ENCODE data around the gene LGSN. TPM values are rescaled to one million over a fixed set of nuclear protein-coding genes. Genes with fewer than 3 reads are reported as not detected.
"Not testable (repeated sequence)": the region's sequence is repeated elsewhere in the genome, so short reads cannot be mapped to it uniquely, and the experiment has no call there.

Gene LGSN
- total and polyA plus RNA-seq, 2 of the 8 experiments (the other 6 are each of a cell fraction or from before 2014, with no cell fraction given), result 0.08 TPM; not detected in 1

DNA sequence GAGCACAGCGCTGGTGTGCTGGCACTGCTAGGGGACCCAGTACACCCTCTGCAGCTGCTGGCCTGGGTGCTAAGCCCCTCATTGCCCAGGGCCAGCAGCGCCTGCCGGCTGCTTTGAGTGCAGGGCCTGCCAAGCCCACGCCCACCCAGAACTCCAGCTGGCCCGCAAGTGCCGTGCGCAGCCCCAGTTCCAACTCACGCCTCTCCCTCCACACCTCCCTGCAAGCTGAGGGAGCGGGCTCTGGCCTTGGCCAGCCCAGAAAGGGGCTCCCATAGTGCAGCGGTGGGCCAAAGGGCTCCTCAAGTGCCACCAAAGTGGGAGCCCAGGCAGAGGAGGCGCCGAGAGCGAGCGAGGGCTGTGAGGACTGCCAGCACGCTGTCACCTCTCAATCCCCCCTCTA, 6.8 kb upstream of the LGSN start:
- not testable (repeated sequence) for H4K5ac ChIP-seq (ENCODE audit: insufficient read length, low read depth, low read length); H3K4ac ChIP-seq (replicated peaks; ENCODE audit: insufficient read length, low read depth, low read length); H3K79me1 ChIP-seq (ENCODE audit: low read depth, low read length); H3K27ac ChIP-seq (ENCODE audit: low read depth, low read length); H3K9ac ChIP-seq (replicated peaks in 1 of 4; ENCODE audit: extremely low read depth in 1 of 4, low read depth in 3 of 4, low read length in 3 of 4); H2BK20ac ChIP-seq (ENCODE audit: low read length); FAIRE-seq; H3K23me2 ChIP-seq (ENCODE audit: low read depth, low read length); H3K9me3 ChIP-seq (ENCODE audit: insufficient read depth in 2 of 2, low read depth in 1 of 2, low read length in 1 of 2); H3K23ac ChIP-seq (ENCODE audit: insufficient read length); H2BK12ac ChIP-seq (ENCODE audit: low read depth, low read length); H4K8ac ChIP-seq (ENCODE audit: extremely low read depth, insufficient read depth, low read length); DNase-seq (ENCODE audit: low read depth in 1 of 2, low spot score in 2 of 2); H3K4me2 ChIP-seq (ENCODE audit: insufficient read depth in 1 of 2, low read depth in 2 of 2, low read length in 2 of 2); H2BK120ac ChIP-seq (replicated peaks; ENCODE audit: low read depth, low read length); H4K91ac ChIP-seq (replicated peaks; ENCODE audit: insufficient read length, low read length); H4K20me1 ChIP-seq (replicated peaks in 1 of 2; ENCODE audit: control insufficient read depth in 1 of 2, insufficient read depth in 2 of 2, low read length in 2 of 2); H3K4me1 ChIP-seq (replicated peaks in 1 of 4; ENCODE audit: control insufficient read depth in 3 of 4, insufficient read depth in 4 of 4, low read length in 3 of 4); H3K27me3 ChIP-seq (replicated peaks in 1 of 4; ENCODE audit: control insufficient read depth in 3 of 4, extremely low read depth in 1 of 4, insufficient read depth in 3 of 4, low read length in 3 of 4); H3K79me2 ChIP-seq (ENCODE audit: control insufficient read depth in 1 of 2, insufficient read depth in 2 of 2, low read length in 2 of 2); H3K4me3 ChIP-seq (ENCODE audit: extremely low read depth in 1 of 4, insufficient read depth in 2 of 4, low read depth in 3 of 4, low read length in 4 of 4); H2AK5ac ChIP-seq (ENCODE audit: low read depth, low read length); H2BK5ac ChIP-seq (ENCODE audit: low read depth, low read length); H2AFZ ChIP-seq (ENCODE audit: low read length); H3K18ac ChIP-seq (ENCODE audit: extremely low read depth, low read length); H3K36me3 ChIP-seq (ENCODE audit: control insufficient read depth in 2 of 4, insufficient read depth in 4 of 4, low read length in 3 of 4); H3K14ac ChIP-seq (ENCODE audit: insufficient read length); H2BK15ac ChIP-seq (ENCODE audit: low read length); H3K56ac ChIP-seq (replicated peaks; ENCODE audit: insufficient read length, low read depth, low read length)
- 99% methylated on average over 15 of the region's 15 CpGs; no CpG with 5 or more reads in 1 of the 2 experiments for WGBS, 2 experiments (ENCODE audit: extremely low coverage in 1 of 2, insufficient coverage in 1 of 2, insufficient read length in 1 of 2, insufficient replicate concordance in 2 of 2, low coverage in 1 of 2, low lambda C conversion rate in 2 of 2, missing lambda C conversion rate in 1 of 2)
- ChIA-PET CTCF (ENCODE audit: partially characterized antibody) (interaction anchor here (0.6 kb wide), 1 partner anchor 377 kb away, joined by 3 read pairs; no protein-coding TSS in a partner anchor), POLR2A (ENCODE audit: partially characterized antibody) (interaction anchor here (0.8 kb wide), 1 partner anchor 9 kb away, joined by 3 read pairs; no protein-coding TSS in a partner anchor)

Measured in H1 (cell line).